GM12878 (cell line): ENCODE results near the gene KIF22.

Experiments
- FOXK2 ChIP-seq: fragments of 450-650 bp; IDR thresholded peaks from 2 replicates; pipeline ENCODE4 v1.6.1; 2017; ENCODE audit warnings: mild to moderate bottlenecking, moderate library complexity
- NFYB ChIP-seq: IDR thresholded peaks from 2 replicates; pipeline ENCODE4 v1.6.1; 2011; ENCODE audit warnings: low read depth, mild to moderate bottlenecking, low read length, improper control_type of control experiment, moderate library complexity; ENCODE audit not compliant: insufficient read depth
- POLR2A ChIP-seq: IDR thresholded peaks from 2 replicates; pipeline ENCODE4 v1.6.1; 2011; ENCODE audit warnings: low read depth, mild to moderate bottlenecking, low read length
- REST ChIP-seq: IDR thresholded peaks from 2 replicates; pipeline ENCODE4 v1.6.1; 2012; ENCODE audit warnings: mild to moderate bottlenecking, low read depth, low read length
- SRF ChIP-seq, 2 experiments: IDR thresholded peaks; 2 replicates each; pipeline ENCODE4 v1.6.1; 2011; ENCODE audit warnings: low read depth in 2 of 2, low read length in 2 of 2, mild to moderate bottlenecking in 1 of 2, moderate library complexity in 1 of 2
- TAF1 ChIP-seq: IDR thresholded peaks from 2 replicates; pipeline ENCODE4 v1.6.1; 2011; ENCODE audit warnings: mild to moderate bottlenecking, low read depth, low read length, borderline replicate concordance
- ZNF592 ChIP-seq: fragments of 450-650 bp; IDR thresholded peaks from 2 replicates; pipeline ENCODE4 v1.6.1; 2017; ENCODE audit warnings: mild to moderate bottlenecking, moderate library complexity
- ZZZ3 ChIP-seq: IDR thresholded peaks from 2 replicates; pipeline ENCODE4 v1.6.1; 2011; ENCODE audit warnings: low read depth; ENCODE audit not compliant: control insufficient read depth, insufficient read length
- TF ChIP-seq, protein P1 (sequence below), 3 experiments: IDR thresholded peaks in 2 of 3; conservative IDR thresholded peaks in 1 of 3; 2 replicates each; pipeline ENCODE4 v1.5.1; 2011; ENCODE audit warnings: low read depth in 3 of 3, low read length in 3 of 3, mild to moderate bottlenecking in 3 of 3, control low read depth in 2 of 3, moderate library complexity in 2 of 3, inconsistent platforms in 1 of 3, mixed read lengths in 1 of 3; ENCODE audit not compliant: control insufficient read depth in 2 of 3, insufficient read depth in 1 of 3; ENCODE audit errors: extremely low read depth in 1 of 3

DNA sequence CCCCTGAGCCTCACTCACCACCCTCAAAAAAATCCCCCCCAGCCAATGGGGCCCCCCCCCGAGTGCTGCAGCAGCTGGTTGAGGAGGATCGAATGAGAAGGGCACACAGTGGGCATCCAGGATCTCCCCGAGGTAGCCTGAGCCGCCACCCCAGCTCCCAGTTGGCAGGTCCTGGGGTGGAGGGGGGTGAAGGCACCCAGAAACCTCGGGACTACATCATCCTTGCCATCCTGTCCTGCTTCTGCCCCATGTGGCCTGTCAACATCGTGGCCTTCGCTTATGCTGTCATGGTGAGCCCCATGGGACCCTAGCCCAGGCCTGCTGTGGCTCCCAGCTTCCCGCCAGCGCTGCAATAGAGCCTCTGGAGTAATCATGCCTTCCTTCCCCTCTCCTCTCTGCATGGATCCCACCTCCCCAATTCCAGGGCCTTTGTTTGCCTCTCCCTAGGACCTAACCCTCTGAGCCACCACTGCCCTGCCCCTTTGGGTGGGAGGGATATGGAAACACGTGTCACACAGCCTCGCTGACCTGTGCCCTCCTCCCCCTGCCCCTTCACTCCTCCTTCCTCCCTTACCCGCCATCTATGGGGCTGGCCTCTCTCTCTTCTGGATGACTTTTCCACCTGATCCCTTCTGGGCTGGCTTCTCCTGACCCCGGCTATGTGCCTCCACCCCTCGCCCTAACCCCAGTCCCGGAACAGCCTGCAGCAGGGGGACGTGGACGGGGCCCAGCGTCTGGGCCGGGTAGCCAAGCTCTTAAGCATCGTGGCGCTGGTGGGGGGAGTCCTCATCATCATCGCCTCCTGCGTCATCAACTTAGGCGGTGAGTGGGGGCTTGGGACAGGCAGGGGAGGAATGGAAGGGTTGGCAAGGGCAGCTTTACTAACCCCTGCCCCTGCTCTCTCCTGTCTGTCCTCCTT is 23.4 kb downstream of the KIF22 start:
- TF ChIP-seq TAF1 (no peak), FOXK2 (no peak), REST (no peak), POLR2A (no peak), SRF (IDR thresholded peaks at IDR 0.05; ENCODE audit: low read depth in 2 of 2, low read length in 2 of 2) (no peak), ZNF592 (no peak), NFYB (no peak), ZZZ3 (no peak)
- TF ChIP-seq, protein P1, sequence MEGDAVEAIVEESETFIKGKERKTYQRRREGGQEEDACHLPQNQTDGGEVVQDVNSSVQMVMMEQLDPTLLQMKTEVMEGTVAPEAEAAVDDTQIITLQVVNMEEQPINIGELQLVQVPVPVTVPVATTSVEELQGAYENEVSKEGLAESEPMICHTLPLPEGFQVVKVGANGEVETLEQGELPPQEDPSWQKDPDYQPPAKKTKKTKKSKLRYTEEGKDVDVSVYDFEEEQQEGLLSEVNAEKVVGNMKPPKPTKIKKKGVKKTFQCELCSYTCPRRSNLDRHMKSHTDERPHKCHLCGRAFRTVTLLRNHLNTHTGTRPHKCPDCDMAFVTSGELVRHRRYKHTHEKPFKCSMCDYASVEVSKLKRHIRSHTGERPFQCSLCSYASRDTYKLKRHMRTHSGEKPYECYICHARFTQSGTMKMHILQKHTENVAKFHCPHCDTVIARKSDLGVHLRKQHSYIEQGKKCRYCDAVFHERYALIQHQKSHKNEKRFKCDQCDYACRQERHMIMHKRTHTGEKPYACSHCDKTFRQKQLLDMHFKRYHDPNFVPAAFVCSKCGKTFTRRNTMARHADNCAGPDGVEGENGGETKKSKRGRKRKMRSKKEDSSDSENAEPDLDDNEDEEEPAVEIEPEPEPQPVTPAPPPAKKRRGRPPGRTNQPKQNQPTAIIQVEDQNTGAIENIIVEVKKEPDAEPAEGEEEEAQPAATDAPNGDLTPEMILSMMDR (IDR thresholded peaks at IDR 0.05 in 2 of 3, conservative IDR thresholded peaks at IDR 0.05 in 1 of 3; ENCODE audit: control insufficient read depth in 2 of 3, extremely low read depth in 1 of 3, insufficient read depth in 1 of 3, low read depth in 3 of 3, low read length in 3 of 3) = no peak
